Measurements from ENCODE around the gene PALM2AKAP2.

The PALM2AKAP2 gene

GRCh38 chr9:109776391-109776790 lies 3.6 kb upstream of the PALM2AKAP2 start:
- Histone ChIP-seq H3K4me1 (ENCODE audit: control insufficient read depth, insufficient read depth, low read depth, low read length) (peaks cover 8% of the 10 kb centered on the region), H3K9me3 (ENCODE audit: control insufficient read depth, low read length) (no peaks in the 10 kb centered on the region), H2BK5ac (ENCODE audit: low read depth, low read length, poor library complexity, severe bottlenecking) (no peak overlapping the region), H3K14ac (ENCODE audit: low read length in 2 of 2) (no peak overlapping the region), H3K18ac (ENCODE audit: low read depth in 1 of 2, low read length in 2 of 2) (no peak overlapping the region), H2BK12ac (ENCODE audit: low read length in 2 of 2) (peak overlapping the region in 1 of 2 experiments; percentile 77), H3K27ac (ENCODE audit: low read length, poor library complexity, severe bottlenecking) (no peak overlapping the region), H4K91ac (ENCODE audit: low read length) (no peak overlapping the region), H2BK15ac (ENCODE audit: low read depth, poor library complexity, severe bottlenecking) (no peak overlapping the region), H3K4ac (ENCODE audit: low read depth in 1 of 2, low read length in 2 of 2) (no peak overlapping the region), H3K4me2 (ENCODE audit: low read length, poor library complexity, severe bottlenecking) (no peak overlapping the region), H2AFZ (ENCODE audit: low read depth, low read length) (no peak overlapping the region), H3K79me1 (replicated peaks; ENCODE audit: low read length, poor library complexity, severe bottlenecking) (no peaks in the 10 kb centered on the region), H3K23ac (ENCODE audit: low read length in 2 of 2) (no peak overlapping the region), H3K27me3 (ENCODE audit: control insufficient read depth in 1 of 2, insufficient read depth in 1 of 2, low read length in 2 of 2) (no peaks in the 10 kb centered on the region), H3K9ac (ENCODE audit: low read length) (no peak overlapping the region), H3K4me3 (ENCODE audit: insufficient read depth in 1 of 2, low read depth in 1 of 2, low read length in 2 of 2) (no peak overlapping the region), H2AK5ac (ENCODE audit: low read length, severe bottlenecking) (no peak overlapping the region), H4K8ac (ENCODE audit: low read length) (no peak overlapping the region), H3K36me3 (ENCODE audit: control insufficient read depth in 1 of 2, insufficient read depth in 2 of 2, low read depth in 1 of 2, low read length in 2 of 2) (no peaks in the 10 kb centered on the region), H2BK120ac (ENCODE audit: low read depth, low read length) (no peak overlapping the region)
- WGBS = 95% methylated on average over 2 of the region's 2 CpGs
- DNase-seq = no peak

- no peak overlapping the region for H2AK5ac ChIP-seq (ENCODE audit: low read length, severe bottlenecking)
- no peak overlapping the region for H4K91ac ChIP-seq (ENCODE audit: low read length)
- peak overlapping the region in 1 of 2 experiments; percentile 87 for H3K14ac ChIP-seq (ENCODE audit: low read length in 2 of 2)
- peak overlapping the region; percentile 1 for H4K8ac ChIP-seq (ENCODE audit: low read length)
- H3K9ac ChIP-seq (ENCODE audit: low read length) = peak overlapping the region; percentile 93
- H3K9me3 ChIP-seq (ENCODE audit: control insufficient read depth, low read length) = no peaks in the 10 kb centered on the region
- H3K4me3 ChIP-seq (ENCODE audit: insufficient read depth in 1 of 2, low read depth in 1 of 2, low read length in 2 of 2) = peak overlapping the region; percentile 76 to 95
- H3K4ac ChIP-seq (ENCODE audit: low read depth in 1 of 2, low read length in 2 of 2) = peak overlapping the region in 1 of 2 experiments; percentile 89
- H3K27ac ChIP-seq (ENCODE audit: low read length, poor library complexity, severe bottlenecking) = peak overlapping the region; percentile 20
- no peak overlapping the region for H2BK15ac ChIP-seq (ENCODE audit: low read depth, poor library complexity, severe bottlenecking)
- H2AFZ ChIP-seq (ENCODE audit: low read depth, low read length) = peak overlapping the region; percentile 60
- H3K36me3 ChIP-seq (ENCODE audit: control insufficient read depth in 1 of 2, insufficient read depth in 2 of 2, low read depth in 1 of 2, low read length in 2 of 2) = no peaks in the 10 kb centered on the region
- peak overlapping the region; percentile 87 for H3K4me2 ChIP-seq (ENCODE audit: low read length, poor library complexity, severe bottlenecking)
- H3K79me1 ChIP-seq (replicated peaks; ENCODE audit: low read length, poor library complexity, severe bottlenecking) = peaks cover 11% of the 10 kb centered on the region
- peak overlapping the region; percentile 96 for H2BK120ac ChIP-seq (ENCODE audit: low read depth, low read length)
- H2BK5ac ChIP-seq (ENCODE audit: low read depth, low read length, poor library complexity, severe bottlenecking) = no peak overlapping the region
- peak overlapping the region; percentile 49 to 86 for H2BK12ac ChIP-seq (ENCODE audit: low read length in 2 of 2)
- H3K4me1 ChIP-seq (ENCODE audit: control insufficient read depth, insufficient read depth, low read depth, low read length) = peaks cover 3% of the 10 kb centered on the region
- under 1% methylated on average over 15 of the region's 16 CpGs for WGBS
- H3K23ac ChIP-seq (ENCODE audit: low read length in 2 of 2) = peak overlapping the region in 1 of 2 experiments; percentile 85
- no peaks in the 10 kb centered on the region for H3K27me3 ChIP-seq (ENCODE audit: control insufficient read depth in 1 of 2, insufficient read depth in 1 of 2, low read length in 2 of 2)
- DNase-seq = peak; percentile 63
- peak overlapping the region; percentile 23 to 84 for H3K18ac ChIP-seq (ENCODE audit: low read depth in 1 of 2, low read length in 2 of 2)
Measured at GRCh38 chr9:109780453-109781033, 545 bp downstream of the PALM2AKAP2 start.

GRCh38 chr9:109781086-109781485 lies 1.1 kb downstream of the PALM2AKAP2 start:
- 85% methylated on average over 1 of the region's 5 CpGs for WGBS
- Histone ChIP-seq H3K18ac (ENCODE audit: low read depth in 1 of 2, low read length in 2 of 2) (peak overlapping the region in 1 of 2 experiments; percentile 8), H4K91ac (ENCODE audit: low read length) (no peak overlapping the region), H4K8ac (ENCODE audit: low read length) (no peak overlapping the region), H3K4ac (ENCODE audit: low read depth in 1 of 2, low read length in 2 of 2) (no peak overlapping the region), H3K23ac (ENCODE audit: low read length in 2 of 2) (no peak overlapping the region), H2AK5ac (ENCODE audit: low read length, severe bottlenecking) (no peak overlapping the region), H3K27ac (ENCODE audit: low read length, poor library complexity, severe bottlenecking) (no peak overlapping the region), H3K4me1 (ENCODE audit: control insufficient read depth, insufficient read depth, low read depth, low read length) (peaks cover 3% of the 10 kb centered on the region), H2AFZ (ENCODE audit: low read depth, low read length) (no peak overlapping the region), H3K36me3 (ENCODE audit: control insufficient read depth in 1 of 2, insufficient read depth in 2 of 2, low read depth in 1 of 2, low read length in 2 of 2) (no peaks in the 10 kb centered on the region), H3K9me3 (ENCODE audit: control insufficient read depth, low read length) (no peaks in the 10 kb centered on the region), H2BK15ac (ENCODE audit: low read depth, poor library complexity, severe bottlenecking) (no peak overlapping the region), H3K4me3 (ENCODE audit: insufficient read depth in 1 of 2, low read depth in 1 of 2, low read length in 2 of 2) (peak overlapping the region; percentile 76 to 95), H2BK5ac (ENCODE audit: low read depth, low read length, poor library complexity, severe bottlenecking) (no peak overlapping the region), H3K27me3 (ENCODE audit: control insufficient read depth in 1 of 2, insufficient read depth in 1 of 2, low read length in 2 of 2) (no peaks in the 10 kb centered on the region), H3K9ac (ENCODE audit: low read length) (peak overlapping the region; percentile 93), H2BK120ac (ENCODE audit: low read depth, low read length) (no peak overlapping the region), H3K4me2 (ENCODE audit: low read length, poor library complexity, severe bottlenecking) (peak overlapping the region; percentile 87), H2BK12ac (ENCODE audit: low read length in 2 of 2) (peak overlapping the region in 1 of 2 experiments; percentile 28), H3K14ac (ENCODE audit: low read length in 2 of 2) (no peak overlapping the region), H3K79me1 (replicated peaks; ENCODE audit: low read length, poor library complexity, severe bottlenecking) (peaks cover 14% of the 10 kb centered on the region)
- no peak for DNase-seq

GRCh38 chr9:109781541-109782197 lies 1.7 kb downstream of the PALM2AKAP2 start:
- H3K36me3 ChIP-seq (ENCODE audit: control insufficient read depth in 1 of 2, insufficient read depth in 2 of 2, low read depth in 1 of 2, low read length in 2 of 2) = no peaks in the 10 kb centered on the region
- peak overlapping the region in 1 of 2 experiments; percentile 42 for H2BK12ac ChIP-seq (ENCODE audit: low read length in 2 of 2)
- H3K4me2 ChIP-seq (ENCODE audit: low read length, poor library complexity, severe bottlenecking) = peak overlapping the region; percentile 10
- no peaks in the 10 kb centered on the region for H3K27me3 ChIP-seq (ENCODE audit: control insufficient read depth in 1 of 2, insufficient read depth in 1 of 2, low read length in 2 of 2)
- H3K9ac ChIP-seq (ENCODE audit: low read length) = peak overlapping the region; percentile 93
- no peak overlapping the region for H2AK5ac ChIP-seq (ENCODE audit: low read length, severe bottlenecking)
- WGBS = 69% methylated on average over 2 of the region's 4 CpGs
- H3K4me3 ChIP-seq (ENCODE audit: insufficient read depth in 1 of 2, low read depth in 1 of 2, low read length in 2 of 2) = peak overlapping the region in 1 of 2 experiments; percentile 95
- no peak overlapping the region for H3K4ac ChIP-seq (ENCODE audit: low read depth in 1 of 2, low read length in 2 of 2)
- H2AFZ ChIP-seq (ENCODE audit: low read depth, low read length) = no peak overlapping the region
- no peaks in the 10 kb centered on the region for H3K9me3 ChIP-seq (ENCODE audit: control insufficient read depth, low read length)
- H4K91ac ChIP-seq (ENCODE audit: low read length) = no peak overlapping the region
- no peak overlapping the region for H3K27ac ChIP-seq (ENCODE audit: low read length, poor library complexity, severe bottlenecking)
- H3K18ac ChIP-seq (ENCODE audit: low read depth in 1 of 2, low read length in 2 of 2) = peak overlapping the region in 1 of 2 experiments; percentile 57
- H2BK15ac ChIP-seq (ENCODE audit: low read depth, poor library complexity, severe bottlenecking) = no peak overlapping the region
- no peak overlapping the region for H4K8ac ChIP-seq (ENCODE audit: low read length)
- no peak overlapping the region for H3K14ac ChIP-seq (ENCODE audit: low read length in 2 of 2)
- peaks cover 18% of the 10 kb centered on the region for H3K79me1 ChIP-seq (replicated peaks; ENCODE audit: low read length, poor library complexity, severe bottlenecking)
- H3K4me1 ChIP-seq (ENCODE audit: control insufficient read depth, insufficient read depth, low read depth, low read length) = peaks cover 3% of the 10 kb centered on the region
- H3K23ac ChIP-seq (ENCODE audit: low read length in 2 of 2) = no peak overlapping the region
- no peak overlapping the region for H2BK120ac ChIP-seq (ENCODE audit: low read depth, low read length)
- peak; percentile 48 for DNase-seq
- H2BK5ac ChIP-seq (ENCODE audit: low read depth, low read length, poor library complexity, severe bottlenecking) = no peak overlapping the region

Data from mesenchymal stem cell (in vitro differentiated cells and primary cell).